AG08395 (cell line): ENCODE data around the gene ARHGAP18.
A peak's percentile ranks its signal among the peaks of the same experiment; 100 is the strongest.

ENCODE experiments used
- DNase-seq: peaks from one replicate; pipeline ENCODE4 v3.0.0; 2012; ENCODE audit warnings: mixed read lengths, low spot score

The ARHGAP18 gene

GRCh38 chr6:129642322-129642721, 67.7 kb downstream of the ARHGAP18 start:
- no peak for DNase-seq

GRCh38 chr6:129641344-129641743, 68.6 kb downstream of the ARHGAP18 start:
- DNase-seq: peak; percentile 57

- DNase-seq: no peak
Measured at GRCh38 chr6:129638686-129639085, 71.3 kb downstream of the ARHGAP18 start.

GRCh38 chr6:129638055-129638684, 71.8 kb downstream of the ARHGAP18 start:
- no peak for DNase-seq

- no peak for DNase-seq
Measured at GRCh38 chr6:129637340-129638054, 72.5 kb downstream of the ARHGAP18 start.

GRCh38 chr6:129635396-129636130, 74.4 kb downstream of the ARHGAP18 start:
- DNase-seq: peak; percentile 60

GRCh38 chr6:129634411-129635230, 75.4 kb downstream of the ARHGAP18 start:
- DNase-seq: peak; percentile 10

- no peak for DNase-seq
Measured at GRCh38 chr6:129633529-129633928, 76.4 kb downstream of the ARHGAP18 start.

GRCh38 chr6:129632172-129632613, 77.8 kb downstream of the ARHGAP18 start:
- DNase-seq: no peak

GRCh38 chr6:129631070-129631469, 78.9 kb downstream of the ARHGAP18 start:
- DNase-seq: no peak

GRCh38 chr6:129630596-129630995, 79.4 kb downstream of the ARHGAP18 start:
- DNase-seq: no peak

- no peak for DNase-seq
Measured at GRCh38 chr6:129628101-129628815, 81.7 kb downstream of the ARHGAP18 start.

- no peak for DNase-seq
Measured at GRCh38 chr6:129624488-129624887, 85.5 kb downstream of the ARHGAP18 start.

- no peak for DNase-seq
Measured at GRCh38 chr6:129623008-129623732, 86.8 kb downstream of the ARHGAP18 start.

- no peak for DNase-seq
Measured at GRCh38 chr6:129621252-129621651, 88.7 kb downstream of the ARHGAP18 start.

- no peak for DNase-seq
Measured at GRCh38 chr6:129620234-129620610, 89.8 kb downstream of the ARHGAP18 start.

GRCh38 chr6:129619579-129620233, 90.3 kb downstream of the ARHGAP18 start:
- DNase-seq: no peak

GRCh38 chr6:129617986-129618385, 92.0 kb downstream of the ARHGAP18 start:
- peak; percentile 15 for DNase-seq

GRCh38 chr6:129615496-129615895, 94.5 kb downstream of the ARHGAP18 start:
- no peak for DNase-seq

- DNase-seq: no peak
Measured at GRCh38 chr6:129615020-129615419, 95.0 kb downstream of the ARHGAP18 start.
